ENCODE results near the gene LDLRAP1. TPM values are rescaled to one million over a fixed set of nuclear protein-coding genes. Genes with fewer than 3 reads are reported as not detected.
"Not testable (repeated sequence)": the region's sequence is repeated elsewhere in the genome, so short reads cannot be mapped to it uniquely, and the experiment has no call there.

The LDLRAP1 gene
- total and polyA plus RNA-seq, 8 donors, result 10.6 to 73.7 (median 17.6) TPM; not detected in 1

GRCh38 chr1:25505656-25506385 is 37.6 kb upstream of the LDLRAP1 start:
- intact Hi-C loops (cut with DNase I; ENCODE audit: low total_unique reads), result no loop called here
- Histone ChIP-seq H3K9me3 (no peaks in the 10 kb centered on the region), H3K36me3 (peaks cover 0 to 7% (median 3%) of the 10 kb centered on the region in 4 donors), H3K4me3 (no peak overlapping the region), H3K27me3 (no peaks in the 10 kb centered on the region), H3K4me1 (peaks cover 0 to 14% (median 7%) of the 10 kb centered on the region in 4 donors), H3K27ac (no peak overlapping the region)
- 80 to 90% (median 88%) methylated on average over 14 of the region's 14 CpGs for WGBS, 5 donors
- DNase-seq, result no peak
- TF ChIP-seq POLR2AphosphoS5 (IDR thresholded peaks at IDR 0.05) (no peak), CTCF (IDR thresholded peaks at IDR 0.05) (no peak), POLR2A (IDR thresholded peaks at IDR 0.05) (no peak), EP300 (IDR thresholded peaks at IDR 0.05) (no peak)

- H3K27me3 ChIP-seq; H3K4me1 ChIP-seq; H3K9me3 ChIP-seq; intact Hi-C loops (cut with DNase I; ENCODE audit: low total_unique reads); H3K27ac ChIP-seq; H3K36me3 ChIP-seq: not testable (repeated sequence)
- peak overlapping the region; percentile 14 to 35 (median 22) for H3K4me3 ChIP-seq
- WGBS, 5 donors, result 27 to 42% (median 41%) methylated on average over 29 to 37 of the region's 37 CpGs
- peak in 1 of 2 donors; percentile 43 for DNase-seq
Observed at GRCh38 chr1:25506566-25507463, 36.6 kb upstream of the LDLRAP1 start.

- Histone ChIP-seq H3K36me3 (no peaks in the 10 kb centered on the region), H3K4me3 (no peak overlapping the region), H3K27me3 (no peaks in the 10 kb centered on the region), H3K27ac (no peak overlapping the region), H3K4me1 (no peaks in the 10 kb centered on the region), H3K9me3 (no peaks in the 10 kb centered on the region)
- no peak for DNase-seq
- TF ChIP-seq CTCF (IDR thresholded peaks at IDR 0.05) (no peak), POLR2AphosphoS5 (IDR thresholded peaks at IDR 0.05) (no peak), POLR2A (IDR thresholded peaks at IDR 0.05) (no peak), EP300 (IDR thresholded peaks at IDR 0.05) (no peak)
- intact Hi-C loops (cut with DNase I; ENCODE audit: low total_unique reads), result no loop called here
- 71 to 87% (median 79%) methylated on average over 4 of the region's 4 CpGs for WGBS, 5 donors
Observed at GRCh38 chr1:25513666-25514065, 29.7 kb upstream of the LDLRAP1 start.

DNA sequence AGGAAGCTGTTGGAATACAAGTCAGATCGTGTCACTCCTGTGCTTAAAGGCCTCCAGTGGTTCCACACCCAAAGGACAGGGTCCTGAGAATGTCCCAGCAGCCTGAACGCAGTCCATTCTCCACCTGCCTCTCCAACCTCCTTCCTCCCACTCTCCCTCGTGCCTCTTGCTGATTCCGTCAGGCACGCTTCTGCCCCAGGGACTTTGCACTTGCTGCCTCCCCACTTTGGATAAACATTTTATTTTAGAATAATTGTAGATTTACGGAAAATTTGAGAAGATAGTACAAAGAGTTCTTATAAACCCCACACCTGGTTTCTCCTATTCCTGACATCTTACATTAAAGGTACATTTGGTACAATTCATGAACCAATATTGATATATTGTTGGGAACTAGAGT is 28.4 kb upstream of the LDLRAP1 start:
- Histone ChIP-seq H3K36me3 (no peaks in the 10 kb centered on the region), H3K27ac (no peak overlapping the region), H3K9me3 (no peaks in the 10 kb centered on the region), H3K4me3 (no peak overlapping the region), H3K27me3 (no peaks in the 10 kb centered on the region), H3K4me1 (no peaks in the 10 kb centered on the region)
- 71 to 87% (median 75%) methylated on average over 6 of the region's 6 CpGs for WGBS, 5 donors
- DNase-seq, result no peak
- intact Hi-C loops (cut with DNase I; ENCODE audit: low total_unique reads), result no loop called here
- no peak for TF ChIP-seq POLR2A (IDR thresholded peaks at IDR 0.05)
- TF ChIP-seq POLR2AphosphoS5 (IDR thresholded peaks at IDR 0.05), result no peak
- TF ChIP-seq EP300 (IDR thresholded peaks at IDR 0.05), result no peak
- TF ChIP-seq CTCF (IDR thresholded peaks at IDR 0.05), result no peak
